HEK293 (cell line): Measurements from ENCODE around the gene EIF4G3.

Experiments
- CTCF ChIA-PET: fragments of 350-600 bp; formaldehyde crosslinking; extraction: SDS; loops from one replicate; lab custom pipeline; 2021; ENCODE audit warnings: antibody characterized with exemption; lab: Yijun Ruan, JAX
- POLR2A ChIA-PET: fragments of 300-600 bp; formaldehyde crosslinking; extraction: SDS; loops from one replicate; lab custom pipeline; 2020; ENCODE audit warnings: antibody characterized with exemption, inconsistent platforms; lab: Yijun Ruan, JAX
- H3K27ac ChIP-seq: fragments of 200-500 bp; sonication (Bioruptor generic); 2 replicates; pipeline ENCODE4 v1.5.1; 2014; ENCODE audit warnings: low read depth, low read length, control low read depth, inconsistent platforms; ENCODE audit errors: extremely low read depth
- H3K36me3 ChIP-seq, 2 experiments: fragments of 200-500 bp in 1 of 2; sonication (Bioruptor generic) in 1 of 2; 1 replicate in 1 of 2; 2 replicates in 1 of 2; pipeline ENCODE4 v1.5.1; 2014 to 2017; ENCODE audit warnings: inconsistent platforms in 2 of 2, low read length in 2 of 2; ENCODE audit not compliant: control insufficient read depth in 2 of 2, insufficient read depth in 1 of 2
- H3K4me1 ChIP-seq: fragments of 200-500 bp; sonication (Bioruptor generic); 2 replicates; pipeline ENCODE4 v1.5.1; 2014; ENCODE audit warnings: mild to moderate bottlenecking, low read length, inconsistent platforms; ENCODE audit not compliant: control insufficient read depth, insufficient read depth
- H3K4me3 ChIP-seq: 2 replicates; pipeline ENCODE4 v1.5.1; 2011; ENCODE audit warnings: low read depth, mild to moderate bottlenecking, control low read depth, low read length, moderate library complexity
- H3K9me3 ChIP-seq: fragments of 200-500 bp; sonication (Bioruptor generic); 2 replicates; pipeline ENCODE4 v1.5.1; 2014; ENCODE audit warnings: low read depth, low read length, inconsistent platforms; ENCODE audit not compliant: control insufficient read depth, insufficient read depth
- WT1 ChIP-seq: fragments of 450-650 bp; formaldehyde crosslinking; IDR thresholded peaks from 2 replicates; pipeline ENCODE4 v1.5.1; 2016; ENCODE audit warnings: missing biosample characterization, missing genetic modification characterization
- ZBTB26 ChIP-seq: fragments of 450-650 bp; formaldehyde crosslinking; optimal IDR thresholded peaks from 2 replicates; pipeline ENCODE3; 2016; ENCODE audit warnings: missing biosample characterization, mild to moderate bottlenecking, missing genetic modification characterization
- ZNF155 ChIP-seq: fragments of 450-650 bp; formaldehyde crosslinking; IDR thresholded peaks from 2 replicates; pipeline ENCODE4 v1.5.1; 2016; ENCODE audit warnings: missing biosample characterization, missing genetic modification characterization
- ZNF280D ChIP-seq: fragments of 450-650 bp; formaldehyde crosslinking; IDR thresholded peaks from 2 replicates; pipeline ENCODE4 v1.5.1; 2016; ENCODE audit warnings: missing biosample characterization, missing genetic modification characterization
- ZNF426 ChIP-seq: fragments of 450-650 bp; formaldehyde crosslinking; IDR thresholded peaks from 2 replicates; pipeline ENCODE4 v1.5.1; 2017; ENCODE audit warnings: missing biosample characterization, missing genetic modification characterization, mild to moderate bottlenecking, inconsistent platforms, moderate library complexity
- ZNF510 ChIP-seq: fragments of 450-650 bp; formaldehyde crosslinking; IDR thresholded peaks from 2 replicates; pipeline ENCODE4 v1.5.1; 2018; ENCODE audit warnings: mild to moderate bottlenecking, missing genetic modification characterization, missing biosample characterization; ENCODE audit not compliant: insufficient replicate concordance
- ZNF521 ChIP-seq: fragments of 450-650 bp; formaldehyde crosslinking; IDR thresholded peaks from 2 replicates; pipeline ENCODE4 v1.5.1; 2017; ENCODE audit warnings: missing biosample characterization, mild to moderate bottlenecking, missing genetic modification characterization
- ZNF529 ChIP-seq: fragments of 450-650 bp; formaldehyde crosslinking; IDR thresholded peaks from 2 replicates; pipeline ENCODE4 v1.5.1; 2017; ENCODE audit warnings: missing genetic modification characterization, missing biosample characterization; ENCODE audit not compliant: insufficient replicate concordance
- ZNF549 ChIP-seq: fragments of 450-650 bp; IDR thresholded peaks from 2 replicates; pipeline ENCODE4 v1.5.1; 2018; ENCODE audit warnings: missing biosample characterization, missing genetic modification characterization, mild to moderate bottlenecking, inconsistent platforms, moderate library complexity
- ZNF660 ChIP-seq: fragments of 450-650 bp; IDR thresholded peaks from 2 replicates; pipeline ENCODE4 v1.5.1; 2018; ENCODE audit warnings: missing biosample characterization, mild to moderate bottlenecking, missing genetic modification characterization
- TF ChIP-seq, protein P1 (sequence below): fragments of 450-650 bp; formaldehyde crosslinking; IDR thresholded peaks from 2 replicates; pipeline ENCODE4 v1.5.1; 2016; ENCODE audit warnings: missing biosample characterization, missing genetic modification characterization
- TF ChIP-seq, protein P2 (sequence below): fragments of 450-650 bp; formaldehyde crosslinking; IDR thresholded peaks from 2 replicates; pipeline ENCODE4 v1.5.1; 2016; ENCODE audit warnings: missing biosample characterization, missing genetic modification characterization, borderline replicate concordance
- TF ChIP-seq, protein P3 (sequence below): fragments of 450-650 bp; formaldehyde crosslinking; IDR thresholded peaks from 2 replicates; pipeline ENCODE4 v1.5.1; 2016; ENCODE audit warnings: missing biosample characterization, missing genetic modification characterization

The EIF4G3 gene

GRCh38 chr1:20867847-20868246, 308.9 kb downstream of the EIF4G3 start:
- ChIA-PET POLR2A (interaction anchor here (0.6 kb wide), 1 partner anchor 14 kb away, joined by 9 read pairs; no protein-coding TSS in a partner anchor), CTCF (interaction anchor here (0.5 kb wide), 1 partner anchor 59 kb away, joined by 3 read pairs; no protein-coding TSS in a partner anchor)
- Histone ChIP-seq H3K9me3 (no peaks in the 10 kb centered on the region), H3K4me1 (no peaks in the 10 kb centered on the region), H3K36me3 (peaks cover 7 to 71% of the 10 kb centered on the region in 2 experiments), H3K4me3 (no peak overlapping the region), H3K27ac (no peak overlapping the region)
- TF ChIP-seq ZNF660 (tag by site-specific recombination) (no peak), ZNF510 (tag by site-specific recombination) (no peak), ZNF155 (tag by site-specific recombination) (no peak), ZNF549 (tag by site-specific recombination) (no peak), ZNF529 (no peak), ZNF280D (tag by site-specific recombination) (no peak), WT1 (no peak), ZNF521 (tag by site-specific recombination) (no peak)
- TF ChIP-seq, protein P1, sequence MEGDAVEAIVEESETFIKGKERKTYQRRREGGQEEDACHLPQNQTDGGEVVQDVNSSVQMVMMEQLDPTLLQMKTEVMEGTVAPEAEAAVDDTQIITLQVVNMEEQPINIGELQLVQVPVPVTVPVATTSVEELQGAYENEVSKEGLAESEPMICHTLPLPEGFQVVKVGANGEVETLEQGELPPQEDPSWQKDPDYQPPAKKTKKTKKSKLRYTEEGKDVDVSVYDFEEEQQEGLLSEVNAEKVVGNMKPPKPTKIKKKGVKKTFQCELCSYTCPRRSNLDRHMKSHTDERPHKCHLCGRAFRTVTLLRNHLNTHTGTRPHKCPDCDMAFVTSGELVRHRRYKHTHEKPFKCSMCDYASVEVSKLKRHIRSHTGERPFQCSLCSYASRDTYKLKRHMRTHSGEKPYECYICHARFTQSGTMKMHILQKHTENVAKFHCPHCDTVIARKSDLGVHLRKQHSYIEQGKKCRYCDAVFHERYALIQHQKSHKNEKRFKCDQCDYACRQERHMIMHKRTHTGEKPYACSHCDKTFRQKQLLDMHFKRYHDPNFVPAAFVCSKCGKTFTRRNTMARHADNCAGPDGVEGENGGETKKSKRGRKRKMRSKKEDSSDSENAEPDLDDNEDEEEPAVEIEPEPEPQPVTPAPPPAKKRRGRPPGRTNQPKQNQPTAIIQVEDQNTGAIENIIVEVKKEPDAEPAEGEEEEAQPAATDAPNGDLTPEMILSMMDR (tag by site-specific recombination), result no peak
- TF ChIP-seq, protein P2, sequence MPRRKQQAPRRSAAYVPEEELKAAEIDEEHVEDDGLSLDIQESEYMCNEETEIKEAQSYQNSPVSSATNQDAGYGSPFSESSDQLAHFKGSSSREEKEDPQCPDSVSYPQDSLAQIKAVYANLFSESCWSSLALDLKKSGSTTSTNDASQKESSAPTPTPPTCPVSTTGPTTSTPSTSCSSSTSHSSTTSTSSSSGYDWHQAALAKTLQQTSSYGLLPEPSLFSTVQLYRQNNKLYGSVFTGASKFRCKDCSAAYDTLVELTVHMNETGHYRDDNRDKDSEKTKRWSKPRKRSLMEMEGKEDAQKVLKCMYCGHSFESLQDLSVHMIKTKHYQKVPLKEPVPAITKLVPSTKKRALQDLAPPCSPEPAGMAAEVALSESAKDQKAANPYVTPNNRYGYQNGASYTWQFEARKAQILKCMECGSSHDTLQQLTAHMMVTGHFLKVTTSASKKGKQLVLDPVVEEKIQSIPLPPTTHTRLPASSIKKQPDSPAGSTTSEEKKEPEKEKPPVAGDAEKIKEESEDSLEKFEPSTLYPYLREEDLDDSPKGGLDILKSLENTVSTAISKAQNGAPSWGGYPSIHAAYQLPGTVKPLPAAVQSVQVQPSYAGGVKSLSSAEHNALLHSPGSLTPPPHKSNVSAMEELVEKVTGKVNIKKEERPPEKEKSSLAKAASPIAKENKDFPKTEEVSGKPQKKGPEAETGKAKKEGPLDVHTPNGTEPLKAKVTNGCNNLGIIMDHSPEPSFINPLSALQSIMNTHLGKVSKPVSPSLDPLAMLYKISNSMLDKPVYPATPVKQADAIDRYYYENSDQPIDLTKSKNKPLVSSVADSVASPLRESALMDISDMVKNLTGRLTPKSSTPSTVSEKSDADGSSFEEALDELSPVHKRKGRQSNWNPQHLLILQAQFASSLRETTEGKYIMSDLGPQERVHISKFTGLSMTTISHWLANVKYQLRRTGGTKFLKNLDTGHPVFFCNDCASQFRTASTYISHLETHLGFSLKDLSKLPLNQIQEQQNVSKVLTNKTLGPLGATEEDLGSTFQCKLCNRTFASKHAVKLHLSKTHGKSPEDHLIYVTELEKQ (tag by site-specific recombination), result no peak

DNA sequence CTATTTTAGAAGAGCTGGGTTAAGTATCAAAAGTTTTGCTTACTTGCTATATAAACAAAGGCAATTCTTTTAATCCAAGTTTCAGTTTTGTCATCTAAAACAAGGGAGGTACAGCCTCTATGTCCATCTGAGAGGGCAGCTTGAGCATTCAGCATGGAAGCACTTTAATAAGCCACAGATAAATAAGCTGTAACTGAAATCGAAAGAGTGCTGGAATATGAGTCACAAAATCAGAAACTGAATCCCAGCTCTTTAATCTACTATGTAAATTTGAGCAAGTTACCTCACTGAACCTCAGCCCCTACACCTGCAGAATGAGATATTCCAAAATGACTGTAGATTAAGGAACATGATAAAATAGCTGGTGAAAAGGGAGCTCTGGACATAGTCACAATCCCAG, 309.6 kb downstream of the EIF4G3 start:
- ChIA-PET POLR2A (no interaction called here), CTCF (interaction anchor here (0.5 kb wide), 1 partner anchor 60 kb away, joined by 3 read pairs; no protein-coding TSS in a partner anchor)
- TF ChIP-seq ZNF426 (tag by site-specific recombination), result no peak
- TF ChIP-seq, protein P3, sequence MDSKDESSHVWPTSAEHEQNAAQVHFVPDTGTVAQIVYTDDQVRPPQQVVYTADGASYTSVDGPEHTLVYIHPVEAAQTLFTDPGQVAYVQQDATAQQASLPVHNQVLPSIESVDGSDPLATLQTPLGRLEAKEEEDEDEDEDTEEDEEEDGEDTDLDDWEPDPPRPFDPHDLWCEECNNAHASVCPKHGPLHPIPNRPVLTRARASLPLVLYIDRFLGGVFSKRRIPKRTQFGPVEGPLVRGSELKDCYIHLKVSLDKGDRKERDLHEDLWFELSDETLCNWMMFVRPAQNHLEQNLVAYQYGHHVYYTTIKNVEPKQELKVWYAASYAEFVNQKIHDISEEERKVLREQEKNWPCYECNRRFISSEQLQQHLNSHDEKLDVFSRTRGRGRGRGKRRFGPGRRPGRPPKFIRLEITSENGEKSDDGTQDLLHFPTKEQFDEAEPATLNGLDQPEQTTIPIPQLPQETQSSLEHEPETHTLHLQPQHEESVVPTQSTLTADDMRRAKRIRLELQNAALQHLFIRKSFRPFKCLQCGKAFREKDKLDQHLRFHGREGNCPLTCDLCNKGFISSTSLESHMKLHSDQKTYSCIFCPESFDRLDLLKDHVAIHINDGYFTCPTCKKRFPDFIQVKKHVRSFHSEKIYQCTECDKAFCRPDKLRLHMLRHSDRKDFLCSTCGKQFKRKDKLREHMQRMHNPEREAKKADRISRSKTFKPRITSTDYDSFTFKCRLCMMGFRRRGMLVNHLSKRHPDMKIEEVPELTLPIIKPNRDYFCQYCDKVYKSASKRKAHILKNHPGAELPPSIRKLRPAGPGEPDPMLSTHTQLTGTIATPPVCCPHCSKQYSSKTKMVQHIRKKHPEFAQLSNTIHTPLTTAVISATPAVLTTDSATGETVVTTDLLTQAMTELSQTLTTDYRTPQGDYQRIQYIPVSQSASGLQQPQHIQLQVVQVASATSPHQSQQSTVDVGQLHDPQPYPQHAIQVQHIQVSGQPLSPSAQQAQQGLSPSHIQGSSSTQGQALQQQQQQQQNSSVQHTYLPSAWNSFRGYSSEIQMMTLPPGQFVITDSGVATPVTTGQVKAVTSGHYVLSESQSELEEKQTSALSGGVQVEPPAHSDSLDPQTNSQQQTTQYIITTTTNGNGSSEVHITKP (tag by site-specific recombination), result peak; percentile 25; the same call in 1 of the 2 replicates
- TF ChIP-seq ZBTB26, result no peak
- no peak overlapping the region for H3K4me3 ChIP-seq
- H3K27ac ChIP-seq, result no peak overlapping the region
- H3K9me3 ChIP-seq, result no peaks in the 10 kb centered on the region
- H3K4me1 ChIP-seq, result no peaks in the 10 kb centered on the region
- peaks cover 14 to 76% of the 10 kb centered on the region in 2 experiments for H3K36me3 ChIP-seq
